Measurements from ENCODE around the gene SH3TC2.

Gene SH3TC2

GRCh38 chr5:149071756-149072155, 8.9 kb upstream of the SH3TC2 start:
- Mint-ChIP-seq H3K4me1 (no peaks in the 10 kb centered on the region), H3K27ac (no peak overlapping the region), H3K9me3 (no peaks in the 10 kb centered on the region), H3K36me3 (no peaks in the 10 kb centered on the region), H3K4me3 (no peak overlapping the region), H3K27me3 (peaks cover 4% of the 10 kb centered on the region)

- no peaks in the 10 kb centered on the region for H3K36me3 Mint-ChIP-seq
- peaks cover 4% of the 10 kb centered on the region for H3K27me3 Mint-ChIP-seq
Measured at GRCh38 chr5:149071216-149071615, 8.4 kb upstream of the SH3TC2 start.

GRCh38 chr5:149069711-149070110, 6.8 kb upstream of the SH3TC2 start:
- H3K4me1 Mint-ChIP-seq: no peaks in the 10 kb centered on the region
- H3K36me3 Mint-ChIP-seq: no peaks in the 10 kb centered on the region
- no peaks in the 10 kb centered on the region for H3K9me3 Mint-ChIP-seq
- peaks cover 4% of the 10 kb centered on the region for H3K27me3 Mint-ChIP-seq
- no peak overlapping the region for H3K27ac Mint-ChIP-seq
- H3K4me3 Mint-ChIP-seq: no peak overlapping the region

More at GRCh38 chr5:149071216-149071615, 8.4 kb upstream of the SH3TC2 start:
- Mint-ChIP-seq H3K9me3 (no peaks in the 10 kb centered on the region), H3K4me1 (no peaks in the 10 kb centered on the region), H3K4me3 (no peak overlapping the region), H3K27ac (no peak overlapping the region)

DNA sequence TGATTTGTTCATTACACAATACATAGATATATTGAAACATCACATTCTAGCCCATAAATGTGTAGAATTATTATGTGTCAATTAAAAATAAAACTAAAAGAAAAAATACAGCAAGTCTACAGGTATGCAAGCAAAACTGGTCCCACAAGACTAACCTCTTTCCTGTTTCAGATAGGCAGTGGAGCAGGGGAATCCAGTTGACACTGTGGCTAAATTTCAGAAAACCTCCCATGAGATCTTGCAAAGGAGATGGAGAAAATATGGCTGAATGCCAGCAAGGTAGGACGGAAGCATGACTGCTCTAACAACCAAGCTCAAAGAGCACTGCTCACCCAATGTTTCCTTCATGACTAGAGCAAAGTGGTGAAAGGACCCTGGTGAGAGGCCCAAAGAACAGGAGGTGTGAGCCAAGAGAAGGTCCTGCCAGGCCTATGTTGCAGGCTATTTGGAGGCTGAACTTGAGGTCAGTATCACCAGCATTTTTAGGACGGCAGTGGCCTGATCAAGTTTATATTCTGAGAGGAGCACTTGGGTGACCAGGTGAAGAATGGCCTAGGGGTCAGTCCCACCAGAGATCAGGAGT, 1.1 kb upstream of the SH3TC2 start:
- Mint-ChIP-seq H3K27me3 (peaks cover 5% of the 10 kb centered on the region), H3K36me3 (no peaks in the 10 kb centered on the region), H3K4me1 (no peaks in the 10 kb centered on the region), H3K9me3 (no peaks in the 10 kb centered on the region), H3K4me3 (no peak overlapping the region), H3K27ac (no peak overlapping the region)

DNA sequence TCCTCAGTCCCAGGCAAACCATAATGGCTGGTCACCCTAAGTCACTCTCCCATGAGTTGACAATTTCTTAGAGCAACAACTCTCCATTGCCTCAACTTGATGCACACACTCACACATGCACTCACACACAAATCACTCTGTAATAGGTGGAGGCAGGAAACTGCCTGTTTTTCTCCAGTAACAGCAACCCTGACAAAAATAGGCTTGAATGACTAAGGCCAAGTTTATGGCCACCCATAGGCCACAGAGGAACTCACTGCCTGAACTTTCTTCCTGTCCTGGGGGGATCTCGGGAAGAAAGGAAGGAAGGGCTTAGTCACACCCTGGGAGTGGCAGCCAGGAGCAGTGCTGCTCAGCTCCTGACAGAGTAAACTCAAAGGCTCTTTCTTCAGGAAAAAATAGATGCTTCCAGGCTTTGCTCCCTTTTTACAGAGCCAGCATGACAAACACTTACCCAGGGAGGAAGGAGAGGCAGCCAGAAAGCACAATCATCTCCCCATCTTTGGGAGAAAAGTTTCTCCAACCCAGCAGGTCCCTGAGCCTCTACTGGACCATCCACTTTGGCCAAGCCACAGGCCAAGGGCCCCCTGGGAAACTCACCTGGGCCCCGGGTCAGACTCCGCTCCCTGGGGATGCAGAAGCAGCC, 368 bp downstream of the SH3TC2 start:
- H3K27ac Mint-ChIP-seq: no peak overlapping the region
- H3K4me1 Mint-ChIP-seq: no peaks in the 10 kb centered on the region
- no peaks in the 10 kb centered on the region for H3K36me3 Mint-ChIP-seq
- H3K9me3 Mint-ChIP-seq: peaks cover 8% of the 10 kb centered on the region
- H3K27me3 Mint-ChIP-seq: peaks cover 7% of the 10 kb centered on the region
- H3K4me3 Mint-ChIP-seq: no peak overlapping the region

DNA sequence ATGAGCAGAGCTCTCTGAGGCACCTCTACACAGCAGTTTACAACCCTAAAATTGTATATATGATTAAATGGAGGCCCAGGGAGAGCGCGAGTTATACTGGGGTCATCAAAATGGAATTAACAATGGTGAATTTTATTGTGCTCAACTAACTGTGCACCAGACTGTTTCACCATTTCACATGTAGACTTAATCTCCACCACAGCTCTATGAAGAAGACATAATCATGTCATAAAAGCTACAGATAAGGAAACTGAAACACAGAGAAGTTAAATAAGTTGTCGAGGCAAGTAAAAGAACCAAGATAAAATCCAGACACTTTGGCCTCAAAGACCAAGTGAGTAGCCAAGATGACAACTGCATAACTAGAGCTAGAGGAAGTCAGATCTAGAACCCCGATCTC, 1.5 kb downstream of the SH3TC2 start:
- Mint-ChIP-seq H3K4me1 (no peaks in the 10 kb centered on the region), H3K4me3 (no peak overlapping the region), H3K9me3 (peaks cover 8% of the 10 kb centered on the region), H3K36me3 (no peaks in the 10 kb centered on the region), H3K27me3 (peaks cover 7% of the 10 kb centered on the region), H3K27ac (no peak overlapping the region)

DNA sequence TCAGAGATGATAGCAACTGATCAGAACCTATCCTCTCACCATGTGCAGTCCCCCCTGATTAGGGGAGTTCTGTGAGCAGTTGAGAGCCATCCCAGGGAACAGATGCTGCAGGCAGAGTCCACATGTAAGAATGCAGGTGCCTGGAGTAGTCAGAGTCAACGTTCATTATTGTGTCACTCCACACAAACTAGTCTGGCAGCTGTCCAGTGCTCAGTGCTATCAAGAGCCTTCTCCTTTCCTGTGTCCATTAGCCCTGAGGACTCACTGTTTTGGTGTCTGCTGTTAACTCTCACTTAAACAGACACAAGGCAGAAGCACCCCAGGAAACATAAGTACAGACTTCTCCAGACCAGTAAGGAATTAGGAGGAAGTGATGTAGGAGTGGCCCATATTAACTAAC, 2.5 kb downstream of the SH3TC2 start:
- peaks cover 8% of the 10 kb centered on the region for H3K9me3 Mint-ChIP-seq
- H3K4me1 Mint-ChIP-seq: no peaks in the 10 kb centered on the region
- peaks cover 7% of the 10 kb centered on the region for H3K27me3 Mint-ChIP-seq
- H3K36me3 Mint-ChIP-seq: no peaks in the 10 kb centered on the region
- H3K27ac Mint-ChIP-seq: no peak overlapping the region
- no peak overlapping the region for H3K4me3 Mint-ChIP-seq

- H3K27me3 Mint-ChIP-seq: peaks cover 9% of the 10 kb centered on the region
- H3K9me3 Mint-ChIP-seq: peaks cover 8% of the 10 kb centered on the region
- no peak overlapping the region for H3K27ac Mint-ChIP-seq
Measured at GRCh38 chr5:149056616-149057165, 6.2 kb downstream of the SH3TC2 start.

GRCh38 chr5:149054416-149054815, 8.4 kb downstream of the SH3TC2 start:
- no peak overlapping the region for H3K27ac Mint-ChIP-seq
- H3K4me3 Mint-ChIP-seq: no peak overlapping the region
- H3K4me1 Mint-ChIP-seq: no peaks in the 10 kb centered on the region
- peaks cover 8% of the 10 kb centered on the region for H3K9me3 Mint-ChIP-seq
- peaks cover 6% of the 10 kb centered on the region for H3K27me3 Mint-ChIP-seq
- H3K36me3 Mint-ChIP-seq: no peaks in the 10 kb centered on the region

More at GRCh38 chr5:149056616-149057165, 6.2 kb downstream of the SH3TC2 start:
- Mint-ChIP-seq H3K4me1 (no peaks in the 10 kb centered on the region), H3K36me3 (no peaks in the 10 kb centered on the region), H3K4me3 (no peak overlapping the region)

- Mint-ChIP-seq H3K27ac (no peak overlapping the region), H3K4me1 (no peaks in the 10 kb centered on the region), H3K36me3 (no peaks in the 10 kb centered on the region), H3K9me3 (peaks cover 2% of the 10 kb centered on the region), H3K4me3 (no peak overlapping the region), H3K27me3 (peaks cover 1% of the 10 kb centered on the region)
Measured at GRCh38 chr5:149053072-149053695, 9.7 kb downstream of the SH3TC2 start.

DNA sequence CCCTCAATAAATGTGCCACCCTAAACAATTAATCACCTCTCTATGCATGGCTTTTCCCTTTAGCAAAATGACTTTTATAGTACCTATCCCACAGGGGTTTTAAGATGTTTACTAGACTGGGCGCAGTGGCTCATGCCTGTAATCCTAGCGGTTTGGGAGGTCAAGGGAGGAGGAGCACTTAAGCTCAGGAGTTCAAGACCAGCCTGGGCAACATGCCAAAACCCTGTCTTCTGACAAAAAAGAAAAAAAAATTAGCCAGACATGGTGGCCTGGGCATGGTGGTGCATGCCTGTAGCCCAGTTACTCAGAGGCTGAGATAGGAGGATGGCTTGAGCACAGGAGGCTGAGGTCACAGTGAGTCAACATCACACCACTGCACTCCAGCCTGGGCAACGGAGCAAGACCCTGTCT, 13.5 kb downstream of the SH3TC2 start:
- Mint-ChIP-seq H3K27ac (no peak overlapping the region), H3K4me1 (no peaks in the 10 kb centered on the region), H3K4me3 (no peak overlapping the region), H3K27me3 (peaks cover 1% of the 10 kb centered on the region), H3K9me3 (no peaks in the 10 kb centered on the region), H3K36me3 (no peaks in the 10 kb centered on the region)

GRCh38 chr5:149048811-149049210, 14.1 kb downstream of the SH3TC2 start:
- Mint-ChIP-seq H3K27me3 (peaks cover 3% of the 10 kb centered on the region), H3K4me1 (no peaks in the 10 kb centered on the region), H3K36me3 (no peaks in the 10 kb centered on the region)

GRCh38 chr5:149047462-149047861, 15.4 kb downstream of the SH3TC2 start:
- no peaks in the 10 kb centered on the region for H3K4me1 Mint-ChIP-seq
- H3K36me3 Mint-ChIP-seq: no peaks in the 10 kb centered on the region
- no peak overlapping the region for H3K4me3 Mint-ChIP-seq
- H3K27me3 Mint-ChIP-seq: peaks cover 3% of the 10 kb centered on the region
- H3K27ac Mint-ChIP-seq: no peak overlapping the region
- no peaks in the 10 kb centered on the region for H3K9me3 Mint-ChIP-seq

More at GRCh38 chr5:149048811-149049210, 14.1 kb downstream of the SH3TC2 start:
- H3K27ac Mint-ChIP-seq: no peak overlapping the region
- no peaks in the 10 kb centered on the region for H3K9me3 Mint-ChIP-seq
- H3K4me3 Mint-ChIP-seq: no peak overlapping the region

DNA sequence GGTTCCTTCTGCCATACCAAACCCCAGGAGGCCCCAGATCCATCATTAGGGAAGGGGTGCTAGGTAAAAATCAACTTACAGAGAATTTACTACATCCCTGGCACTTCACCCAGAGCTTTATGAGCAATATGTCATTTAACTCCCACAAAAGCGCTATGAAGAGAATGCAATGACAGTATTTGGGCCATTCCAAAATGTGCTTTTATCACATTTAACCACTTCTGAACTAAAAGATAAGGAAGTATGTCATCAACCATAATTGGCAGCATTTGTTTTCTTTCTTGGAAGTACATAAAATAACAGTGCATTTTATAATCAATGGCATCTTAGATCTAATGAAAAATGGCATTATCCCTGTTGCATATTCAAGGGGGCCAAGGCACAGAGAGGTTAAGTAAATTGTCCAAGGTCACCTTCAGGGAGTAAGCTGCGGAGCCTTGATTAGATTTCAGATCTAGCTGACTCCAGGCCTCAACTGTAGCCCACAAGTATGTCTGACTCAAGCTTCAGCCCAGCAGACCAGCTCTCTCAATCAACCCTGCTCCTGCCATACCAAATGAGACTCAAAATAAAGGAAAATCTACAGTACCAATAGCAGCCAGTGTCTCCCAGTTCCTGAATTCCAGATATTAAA, 16.5 kb downstream of the SH3TC2 start:
- Mint-ChIP-seq H3K4me3 (no peak overlapping the region), H3K27ac (no peak overlapping the region), H3K9me3 (no peaks in the 10 kb centered on the region), H3K27me3 (peaks cover 2% of the 10 kb centered on the region), H3K36me3 (no peaks in the 10 kb centered on the region), H3K4me1 (no peaks in the 10 kb centered on the region)

- Mint-ChIP-seq H3K36me3 (no peaks in the 10 kb centered on the region), H3K4me3 (no peak overlapping the region), H3K9me3 (no peaks in the 10 kb centered on the region), H3K27me3 (peaks cover 2% of the 10 kb centered on the region), H3K4me1 (no peaks in the 10 kb centered on the region), H3K27ac (no peak overlapping the region)
Measured at GRCh38 chr5:149045089-149045460, 17.8 kb downstream of the SH3TC2 start.

Data from activated naive CD4-positive, alpha-beta T cell treated with anti-CD3 and anti-CD28 coated beads, Interleukin-2, amount 50 U/mL, for 24 hours (primary cell).